ENCODE data around the gene RPLP2.

GRCh38 chr11:777288-778255, 32.2 kb upstream of the RPLP2 start, which contains the start of gene GATD1:
- TF ChIP-seq CTCF (IDR thresholded peaks at IDR 0.05; ENCODE audit: poor library complexity), result no peak
- TF ChIP-seq EZH2phosphoT487 (IDR thresholded peaks at IDR 0.05; ENCODE audit: low read depth, severe bottlenecking, unreplicated experiment), result no peak
